ENCODE measurements around the gene KRIT1.

DNA sequence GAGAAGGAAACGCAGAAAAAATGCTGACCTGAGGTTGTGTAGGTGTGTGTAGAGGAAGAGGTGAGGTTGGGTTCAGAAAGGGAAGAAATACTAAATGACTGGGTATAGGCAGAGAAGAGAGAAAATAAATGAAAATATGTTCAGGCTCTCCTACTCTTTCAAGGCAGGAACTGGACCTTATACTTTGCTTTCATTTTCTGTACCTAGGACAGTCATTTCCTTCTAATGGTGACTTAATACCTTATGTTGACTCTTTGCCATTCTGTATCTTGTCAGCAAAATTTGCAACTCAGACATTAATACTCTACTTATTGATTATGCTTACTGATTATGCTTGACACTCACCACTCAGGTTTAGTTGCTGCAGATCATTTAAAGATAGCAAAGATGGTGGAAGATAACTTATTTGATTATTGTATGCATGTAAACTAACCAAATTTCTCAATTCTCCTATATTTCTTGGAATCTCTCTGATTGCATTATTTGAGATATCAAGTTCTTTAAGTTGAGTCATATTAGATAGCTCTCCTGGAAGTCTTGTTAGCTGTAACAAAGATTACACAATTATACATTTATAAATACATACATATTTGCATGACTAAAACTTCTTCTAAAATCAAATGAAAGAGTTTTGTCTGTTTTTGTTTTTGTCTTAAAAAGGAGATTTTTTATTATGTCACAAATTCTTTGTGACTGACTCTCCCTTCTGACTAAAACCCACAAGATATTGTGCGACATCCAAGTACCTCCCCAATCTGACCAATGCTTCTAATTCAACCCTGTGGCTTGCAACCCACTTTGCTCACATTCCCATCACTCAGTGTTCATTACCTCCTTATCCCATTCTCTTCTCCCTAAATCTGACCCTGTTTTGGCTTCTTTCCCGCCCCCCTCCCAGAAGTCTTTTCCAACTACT, 86.8 kb downstream of the KRIT1 start:
- TF ChIP-seq, protein P1, sequence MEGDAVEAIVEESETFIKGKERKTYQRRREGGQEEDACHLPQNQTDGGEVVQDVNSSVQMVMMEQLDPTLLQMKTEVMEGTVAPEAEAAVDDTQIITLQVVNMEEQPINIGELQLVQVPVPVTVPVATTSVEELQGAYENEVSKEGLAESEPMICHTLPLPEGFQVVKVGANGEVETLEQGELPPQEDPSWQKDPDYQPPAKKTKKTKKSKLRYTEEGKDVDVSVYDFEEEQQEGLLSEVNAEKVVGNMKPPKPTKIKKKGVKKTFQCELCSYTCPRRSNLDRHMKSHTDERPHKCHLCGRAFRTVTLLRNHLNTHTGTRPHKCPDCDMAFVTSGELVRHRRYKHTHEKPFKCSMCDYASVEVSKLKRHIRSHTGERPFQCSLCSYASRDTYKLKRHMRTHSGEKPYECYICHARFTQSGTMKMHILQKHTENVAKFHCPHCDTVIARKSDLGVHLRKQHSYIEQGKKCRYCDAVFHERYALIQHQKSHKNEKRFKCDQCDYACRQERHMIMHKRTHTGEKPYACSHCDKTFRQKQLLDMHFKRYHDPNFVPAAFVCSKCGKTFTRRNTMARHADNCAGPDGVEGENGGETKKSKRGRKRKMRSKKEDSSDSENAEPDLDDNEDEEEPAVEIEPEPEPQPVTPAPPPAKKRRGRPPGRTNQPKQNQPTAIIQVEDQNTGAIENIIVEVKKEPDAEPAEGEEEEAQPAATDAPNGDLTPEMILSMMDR (IDR thresholded peaks at IDR 0.05; ENCODE audit: low read depth, low read length, poor library complexity, severe bottlenecking): no peak
- no peak for TF ChIP-seq EZH2phosphoT487 (IDR thresholded peaks at IDR 0.05; ENCODE audit: borderline replicate concordance, low read length)
